ENCODE data around the gene SYNGR1. TPM values are rescaled to one million over a fixed set of nuclear protein-coding genes. Genes with fewer than 3 reads are reported as not detected.
"Not testable (repeated sequence)": the region's sequence is repeated elsewhere in the genome, so short reads cannot be mapped to it uniquely, and the experiment has no call there.

Gene SYNGR1
- total RNA-seq, 1 experiment from 2014 or later = 0.35 TPM

- H3K9me3 Mint-ChIP-seq (ENCODE audit: unreplicated experiment) = no peaks in the 10 kb centered on the region
- no peaks in the 10 kb centered on the region for H3K27me3 Mint-ChIP-seq (ENCODE audit: insufficient read depth, unreplicated experiment)
- DNase-seq (ENCODE audit: unreplicated experiment) = no peak
- no peak overlapping the region for H3K4me3 Mint-ChIP-seq (ENCODE audit: unreplicated experiment)
- TF ChIP-seq CTCF (IDR thresholded peaks at IDR 0.05; ENCODE audit: unreplicated experiment) = no peak
- ChIA-PET POLR2A (interaction anchor here (2.2 kb wide), 1 partner anchor 9 kb away, joined by 7 read pairs; the partner anchor contains the start of gene RPL3), CTCF (interaction anchor here (0.6 to 1.0 kb wide), 2 partner anchors 15 to 16 kb away, joined by 3 to 6 read pairs; no protein-coding TSS in a partner anchor)
- H3K27ac Mint-ChIP-seq (ENCODE audit: low read depth, unreplicated experiment) = no peak overlapping the region
- intact Hi-C loops (cut with micrococcal nuclease) = no loop called here
- BruUV-seq (replicated peaks) = no TSS peak
- no peaks in the 10 kb centered on the region for H3K36me3 Mint-ChIP-seq (ENCODE audit: insufficient read depth, unreplicated experiment)
- H3K4me1 Mint-ChIP-seq (ENCODE audit: insufficient read depth, unreplicated experiment) = peaks cover 16% of the 10 kb centered on the region
Observed at GRCh38 chr22:39327995-39328754, 21.6 kb upstream of the SYNGR1 start.

- H3K27ac Mint-ChIP-seq (ENCODE audit: low read depth, unreplicated experiment); H3K4me3 Mint-ChIP-seq (ENCODE audit: unreplicated experiment); H3K27me3 Mint-ChIP-seq (ENCODE audit: insufficient read depth, unreplicated experiment); intact Hi-C loops (cut with micrococcal nuclease); H3K36me3 Mint-ChIP-seq (ENCODE audit: insufficient read depth, unreplicated experiment); BruUV-seq (replicated peaks); DNase-seq (ENCODE audit: unreplicated experiment); H3K9me3 Mint-ChIP-seq (ENCODE audit: unreplicated experiment); H3K4me1 Mint-ChIP-seq (ENCODE audit: insufficient read depth, unreplicated experiment): not testable (repeated sequence)
- ChIA-PET CTCF (interaction anchor here (0.6 to 2.0 kb wide), 6 partner anchors 10 to 199 kb away, joined by 3 to 10 read pairs (median 4); no protein-coding TSS in a partner anchor), POLR2A (interaction anchor here (3.7 kb wide), 1 partner anchor 12 kb away, joined by 36 read pairs; the partner anchor contains the start of gene RPL3)
Observed at GRCh38 chr22:39330553-39330952, 19.2 kb upstream of the SYNGR1 start.

GRCh38 chr22:39332441-39333064 is 17.2 kb upstream of the SYNGR1 start:
- H3K4me3 Mint-ChIP-seq (ENCODE audit: unreplicated experiment) = no peak overlapping the region
- DNase-seq (ENCODE audit: unreplicated experiment) = no peak
- no peaks in the 10 kb centered on the region for H3K4me1 Mint-ChIP-seq (ENCODE audit: insufficient read depth, unreplicated experiment)
- no peak for TF ChIP-seq CTCF (IDR thresholded peaks at IDR 0.05; ENCODE audit: unreplicated experiment)
- H3K27ac Mint-ChIP-seq (ENCODE audit: low read depth, unreplicated experiment) = no peak overlapping the region
- intact Hi-C loops (cut with micrococcal nuclease) = no loop called here
- H3K27me3 Mint-ChIP-seq (ENCODE audit: insufficient read depth, unreplicated experiment) = no peaks in the 10 kb centered on the region
- no peaks in the 10 kb centered on the region for H3K36me3 Mint-ChIP-seq (ENCODE audit: insufficient read depth, unreplicated experiment)
- no TSS peak for BruUV-seq (replicated peaks)
- no peaks in the 10 kb centered on the region for H3K9me3 Mint-ChIP-seq (ENCODE audit: unreplicated experiment)
- POLR2A ChIA-PET = interaction anchor here (3.7 kb wide), 1 partner anchor 14 kb away, joined by 36 read pairs; the partner anchor contains the start of gene RPL3
- CTCF ChIA-PET = interaction anchor here (0.6 to 2.0 kb wide), 6 partner anchors 8 to 651 kb away, joined by 3 to 10 read pairs (median 3); partner anchors contain the start of genes RPL3 and TOMM22

GRCh38 chr22:39336411-39336810 is 13.4 kb upstream of the SYNGR1 start:
- intact Hi-C loops (cut with micrococcal nuclease) = no loop called here
- Mint-ChIP-seq H3K9me3 (ENCODE audit: unreplicated experiment) (no peaks in the 10 kb centered on the region), H3K4me1 (ENCODE audit: insufficient read depth, unreplicated experiment) (no peaks in the 10 kb centered on the region), H3K36me3 (ENCODE audit: insufficient read depth, unreplicated experiment) (no peaks in the 10 kb centered on the region), H3K27ac (ENCODE audit: low read depth, unreplicated experiment) (no peak overlapping the region), H3K27me3 (ENCODE audit: insufficient read depth, unreplicated experiment) (no peaks in the 10 kb centered on the region), H3K4me3 (ENCODE audit: unreplicated experiment) (no peak overlapping the region)
- no peak for TF ChIP-seq CTCF (IDR thresholded peaks at IDR 0.05; ENCODE audit: unreplicated experiment)
- no peak for DNase-seq (ENCODE audit: unreplicated experiment)
- no TSS peak for BruUV-seq (replicated peaks)
- CTCF ChIA-PET = no interaction called here
- POLR2A ChIA-PET = no interaction called here

- intact Hi-C loops (cut with micrococcal nuclease) = not testable (repeated sequence)
Observed at GRCh38 chr22:39339775-39340174, 10.0 kb upstream of the SYNGR1 start.

More at GRCh38 chr22:39339775-39340174, 10.0 kb upstream of the SYNGR1 start:
- not testable (repeated sequence) for H3K9me3 Mint-ChIP-seq (ENCODE audit: unreplicated experiment); BruUV-seq (replicated peaks); H3K27ac Mint-ChIP-seq (ENCODE audit: low read depth, unreplicated experiment); H3K4me1 Mint-ChIP-seq (ENCODE audit: insufficient read depth, unreplicated experiment); DNase-seq (ENCODE audit: unreplicated experiment); H3K4me3 Mint-ChIP-seq (ENCODE audit: unreplicated experiment); H3K36me3 Mint-ChIP-seq (ENCODE audit: insufficient read depth, unreplicated experiment)
- CTCF ChIA-PET = interaction anchor here (1.9 kb wide), 1 partner anchor 9 kb away, joined by 10 read pairs; no protein-coding TSS in a partner anchor
- peaks cover 14% of the 10 kb centered on the region for H3K27me3 Mint-ChIP-seq (ENCODE audit: insufficient read depth, unreplicated experiment)
- POLR2A ChIA-PET = interaction anchor here (0.6 to 2.2 kb wide), 2 partner anchors 20 to 162 kb away, joined by 3 to 6 read pairs; partner anchors contain the start of genes MIEF1 and RPL3

Measured in MCF 10A (cell line).